Stimulated activated CD8-positive, alpha-beta memory T cell treated with anti-CD3 and anti-CD28 coated beads, Interleukin-15, amount 100 ng/mL, for 4 hours (primary cell): ENCODE data around the gene LMNA.

Experiments
- DNase-seq, 2 donors: peaks; one replicate each; pipeline ENCODE4 v3.0.0-alpha.2; 2020; ENCODE audit warnings: low read depth in 2 of 2

The LMNA gene

DNA sequence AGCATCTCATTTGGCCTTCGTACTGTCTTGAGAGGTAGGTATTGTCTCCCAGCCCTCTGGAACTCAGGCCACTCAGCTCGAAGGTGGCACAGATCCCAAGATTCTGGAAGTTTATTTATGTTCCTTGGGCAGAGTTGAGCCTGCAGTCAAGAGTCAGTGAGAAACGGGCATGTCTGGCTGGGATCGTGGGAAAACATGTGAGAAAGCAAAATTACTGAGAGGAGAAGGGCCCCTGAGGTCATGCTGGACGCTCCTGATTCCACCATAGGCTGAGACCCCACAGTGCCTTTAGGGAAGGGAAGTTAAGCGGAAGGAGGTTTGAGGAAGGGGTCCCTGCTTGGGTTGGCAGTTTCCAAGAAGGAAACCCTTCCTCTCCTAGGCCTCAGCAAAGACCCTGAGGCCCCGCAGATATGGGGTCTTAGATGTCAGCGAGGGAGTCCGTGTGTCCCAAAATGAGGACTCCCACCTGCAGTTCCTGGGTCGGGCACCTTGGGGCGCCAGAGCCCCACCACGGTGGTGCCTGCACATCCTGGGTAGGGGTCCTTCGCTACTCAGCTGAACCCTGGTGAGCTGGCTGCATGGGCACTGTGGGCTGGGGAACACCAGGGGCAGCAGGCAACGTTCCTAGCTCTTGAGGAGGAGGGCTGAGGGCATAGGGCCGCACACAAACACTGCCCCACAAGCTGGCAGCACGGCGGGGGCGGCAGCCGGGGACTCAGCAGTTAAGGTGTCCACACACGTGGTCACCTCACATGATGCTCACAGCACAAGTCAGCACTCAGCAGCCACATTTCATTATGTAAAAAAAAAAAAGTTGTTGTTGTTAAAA is 26.6 kb downstream of the LMNA start:
- no peak for DNase-seq

DNA sequence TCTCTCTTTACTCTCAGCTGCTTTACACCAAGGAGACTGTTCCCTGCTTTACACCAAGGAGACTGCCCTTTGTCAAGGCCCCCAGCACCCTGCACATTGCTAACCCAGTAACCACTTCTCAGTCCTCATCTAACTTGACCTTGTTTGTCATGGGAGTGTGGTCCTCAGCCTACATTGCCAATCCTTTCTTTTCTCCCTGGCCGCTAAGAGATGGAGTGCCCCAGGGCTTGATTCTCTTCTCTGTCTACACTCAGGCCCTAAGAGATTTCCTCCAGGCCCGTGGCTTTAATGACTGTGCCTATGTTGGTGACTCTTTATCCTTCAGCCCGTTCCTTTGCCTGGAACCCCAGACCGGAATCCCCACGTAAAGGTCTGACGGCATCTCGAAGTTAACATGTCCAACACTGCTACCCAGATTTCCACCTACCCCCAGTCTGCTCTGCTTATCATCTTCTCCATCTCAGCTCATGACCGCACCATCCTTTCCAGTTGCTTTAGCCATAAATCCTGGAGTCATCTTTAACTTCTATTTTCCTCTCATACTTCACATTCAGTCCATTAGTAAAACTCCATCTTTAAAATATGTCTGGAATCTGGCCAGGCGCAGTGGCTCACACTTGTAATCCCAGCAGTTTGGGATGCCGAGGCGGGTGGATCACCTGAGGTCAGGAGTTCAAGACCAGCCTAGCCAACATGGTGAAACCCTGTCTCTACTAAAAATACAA is 29.4 kb downstream of the LMNA start:
- DNase-seq: no peak

DNA sequence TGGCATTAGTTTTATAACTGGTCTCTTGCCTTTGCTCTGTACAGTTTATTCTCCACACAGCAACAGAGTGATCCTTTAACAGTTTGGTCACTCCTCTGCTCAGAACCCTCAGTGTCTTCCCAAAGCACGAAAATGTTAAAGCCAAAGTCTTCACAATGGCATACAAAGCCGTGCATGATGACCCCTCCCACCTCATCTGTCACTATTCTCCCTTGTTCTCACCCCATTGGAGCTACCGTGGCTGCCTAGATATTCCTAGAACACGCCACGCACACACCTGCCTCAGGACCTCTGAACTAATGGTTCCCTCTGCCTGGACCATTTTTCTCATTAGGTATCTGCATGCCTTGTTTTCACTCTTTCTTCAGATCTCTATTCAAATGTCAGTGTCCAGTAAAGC is 30.2 kb downstream of the LMNA start:
- no peak for DNase-seq

DNA sequence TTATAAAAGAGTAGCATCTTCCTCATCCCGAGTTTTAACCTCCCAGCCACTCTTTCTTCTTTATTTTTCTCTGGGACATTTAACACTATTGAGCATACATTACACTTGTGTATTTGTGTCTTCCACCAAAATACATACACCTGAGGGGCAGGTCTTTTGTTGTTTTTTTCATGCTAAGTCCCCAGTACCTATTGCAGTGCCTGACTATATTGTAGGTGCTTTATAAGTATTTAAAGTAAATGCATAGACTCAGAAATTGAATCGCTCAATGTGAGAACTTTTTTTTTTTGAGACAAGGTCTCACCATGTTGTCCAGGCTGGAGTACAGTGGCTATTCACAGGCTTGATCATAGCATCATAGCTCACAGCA is 31.1 kb downstream of the LMNA start:
- no peak for DNase-seq

DNA sequence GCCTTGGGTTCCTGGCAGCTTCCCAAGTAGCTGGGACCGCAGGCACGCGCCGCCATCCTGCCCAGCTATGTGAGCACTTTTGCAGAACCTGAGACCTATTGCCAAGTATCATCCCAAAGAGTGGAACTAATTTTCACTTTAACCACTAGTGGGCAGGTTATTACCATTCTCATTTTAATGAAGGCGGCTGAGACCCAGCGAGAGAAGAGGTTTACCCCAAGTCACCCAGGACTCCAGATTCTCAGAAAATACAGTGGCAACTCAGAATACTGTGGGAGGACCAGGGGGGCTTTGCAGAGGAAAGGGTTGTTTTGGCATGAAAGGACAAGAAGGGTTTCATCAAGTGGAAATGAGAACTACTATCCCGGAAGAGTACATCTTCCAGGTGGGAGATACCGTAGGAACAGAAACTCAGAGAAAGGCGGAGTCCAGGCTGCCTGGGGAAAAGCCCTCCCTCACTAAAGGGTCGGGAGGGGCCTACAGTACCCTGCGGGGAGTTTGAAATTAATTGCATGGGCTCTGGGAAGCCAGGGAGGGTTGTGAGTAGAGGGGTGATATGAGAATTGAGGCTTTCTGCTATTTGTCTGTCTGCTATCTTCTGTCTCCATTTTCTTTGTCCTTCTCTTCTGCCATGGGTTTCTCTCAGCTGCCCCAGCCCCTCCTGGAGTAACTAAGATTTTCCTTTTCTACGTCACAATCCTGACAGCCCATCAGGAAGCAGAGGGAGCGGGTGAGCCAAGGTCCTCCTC is 31.7 kb downstream of the LMNA start:
- DNase-seq: no peak

DNA sequence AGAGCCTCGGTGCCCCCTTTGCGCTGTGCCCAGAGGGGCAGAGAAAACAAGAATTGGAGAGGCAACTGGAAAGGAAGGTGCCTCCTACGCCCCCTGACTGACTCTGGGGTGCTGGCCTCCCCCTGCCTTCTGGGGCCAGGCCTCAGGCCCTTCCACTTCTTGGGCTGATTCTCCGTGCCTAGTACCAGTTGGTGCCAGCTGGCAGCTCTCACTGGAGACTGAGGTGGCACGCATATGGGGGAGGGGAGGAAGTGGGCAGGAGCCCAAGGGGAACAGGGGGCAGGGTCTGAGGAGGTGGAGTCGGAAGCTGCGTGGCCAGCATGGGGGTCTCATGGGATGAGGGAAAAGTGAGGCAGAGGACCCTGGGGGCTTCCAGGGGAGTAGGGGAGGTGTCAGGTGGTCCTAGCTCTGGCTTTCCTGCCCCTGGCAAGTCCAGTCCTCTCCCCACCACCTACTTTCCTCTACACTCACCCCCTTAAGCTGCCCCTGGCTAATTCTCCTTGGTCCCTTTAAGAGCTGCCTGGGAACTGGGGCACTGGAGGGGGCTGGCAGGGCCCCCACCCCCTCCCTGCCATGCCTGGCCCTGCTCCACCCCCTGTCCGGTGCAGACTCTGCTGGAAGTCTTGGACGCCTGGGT is 32.4 kb downstream of the LMNA start:
- no peak for DNase-seq

DNA sequence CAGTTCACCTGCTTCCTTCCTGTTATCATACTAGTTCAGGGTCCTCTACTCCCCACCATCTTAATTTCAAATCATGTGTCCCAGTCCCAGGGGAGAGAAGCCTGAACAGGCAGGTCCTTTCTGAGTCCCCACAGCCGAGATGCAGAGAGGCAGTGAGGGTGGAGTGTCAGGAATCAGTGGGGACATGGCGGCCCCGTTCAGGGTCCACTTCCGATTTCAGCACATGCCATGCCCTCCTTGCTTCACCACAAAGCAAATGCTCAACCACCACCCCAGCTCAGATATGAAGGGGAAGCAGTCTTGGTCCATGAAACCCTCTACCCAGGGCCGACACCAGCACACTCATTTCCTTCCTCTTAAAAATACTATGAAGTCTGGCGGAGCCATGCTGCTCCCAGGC is 33.7 kb downstream of the LMNA start:
- no peak for DNase-seq

DNA sequence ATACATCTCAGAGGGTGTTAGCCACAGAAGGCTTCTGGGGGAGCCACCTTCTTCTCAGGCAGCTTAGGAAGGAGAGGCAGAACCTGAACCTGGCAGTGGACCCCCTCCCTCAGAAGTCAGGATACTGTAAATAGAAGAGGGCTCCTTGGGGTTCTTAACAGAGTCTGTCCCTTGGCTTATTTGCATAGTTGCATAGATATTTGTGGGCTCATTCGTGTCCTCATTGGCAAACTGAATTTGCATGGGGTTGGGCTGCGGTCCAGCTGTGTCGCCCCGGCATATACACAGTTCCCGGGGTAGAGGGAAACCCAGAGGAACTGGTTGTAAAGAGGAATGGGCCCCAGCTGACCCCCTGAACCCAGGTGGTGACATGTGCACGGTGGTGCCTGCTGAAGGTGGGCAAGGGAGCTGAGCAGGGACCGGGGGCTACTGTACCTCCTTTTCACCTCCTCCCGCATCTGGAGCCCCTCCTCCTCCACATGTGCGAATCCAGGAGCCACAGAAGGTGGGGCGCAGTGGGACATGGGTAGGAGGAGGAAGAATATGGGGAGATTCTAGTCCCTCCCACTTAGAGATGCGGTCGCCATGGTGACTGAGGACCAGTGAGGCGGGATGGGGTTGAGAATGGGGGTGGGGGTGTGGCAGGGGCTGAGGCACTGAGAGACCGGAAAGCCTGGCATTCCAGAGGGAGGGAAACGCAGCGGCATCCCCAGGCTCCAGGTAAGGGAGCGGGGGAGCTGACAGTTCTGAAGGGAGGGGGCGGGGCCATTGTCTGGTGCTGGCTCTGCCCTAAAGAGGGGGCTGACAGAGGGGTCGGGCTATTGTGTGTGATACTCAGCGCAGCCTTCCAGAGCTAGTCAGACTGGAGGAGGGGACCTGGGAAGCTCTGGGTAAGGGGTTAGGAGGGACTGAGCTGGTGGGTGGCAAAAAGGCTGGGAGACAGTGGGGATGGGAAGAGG is 35.1 kb downstream of the LMNA start:
- no peak for DNase-seq

DNA sequence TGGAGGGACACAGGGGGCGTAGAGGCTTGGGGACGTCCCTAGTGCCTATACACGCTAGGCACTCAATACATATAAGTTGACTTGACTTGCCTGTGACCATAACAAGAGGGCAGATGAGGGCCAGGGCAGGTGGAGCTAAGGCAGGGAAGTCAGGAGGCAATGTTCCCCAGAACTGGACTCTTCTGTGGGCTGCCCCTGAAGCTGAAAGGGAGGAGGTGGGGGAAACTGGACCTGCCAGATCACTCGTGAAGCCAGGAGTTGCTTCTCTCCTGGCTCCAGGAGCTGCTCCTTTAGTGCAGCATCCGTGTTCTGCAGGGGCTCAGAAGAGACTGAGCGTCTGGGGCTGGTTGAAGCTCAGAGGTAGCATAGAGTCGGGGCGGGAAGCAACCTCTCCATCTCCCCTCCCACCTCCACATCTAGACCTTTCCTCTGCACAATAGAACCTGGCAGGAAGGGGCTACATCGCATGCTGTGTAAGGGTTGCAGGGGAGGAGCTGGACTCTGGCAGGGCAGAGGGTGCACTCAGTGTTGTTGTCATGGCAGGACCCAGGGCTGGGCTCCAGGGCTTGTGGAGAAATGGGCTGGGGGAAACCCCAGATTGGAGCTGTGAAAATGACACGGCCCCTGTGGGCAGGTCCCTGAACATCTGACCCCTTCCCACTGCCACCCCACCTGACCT is 36.0 kb downstream of the LMNA start:
- no peak for DNase-seq

DNA sequence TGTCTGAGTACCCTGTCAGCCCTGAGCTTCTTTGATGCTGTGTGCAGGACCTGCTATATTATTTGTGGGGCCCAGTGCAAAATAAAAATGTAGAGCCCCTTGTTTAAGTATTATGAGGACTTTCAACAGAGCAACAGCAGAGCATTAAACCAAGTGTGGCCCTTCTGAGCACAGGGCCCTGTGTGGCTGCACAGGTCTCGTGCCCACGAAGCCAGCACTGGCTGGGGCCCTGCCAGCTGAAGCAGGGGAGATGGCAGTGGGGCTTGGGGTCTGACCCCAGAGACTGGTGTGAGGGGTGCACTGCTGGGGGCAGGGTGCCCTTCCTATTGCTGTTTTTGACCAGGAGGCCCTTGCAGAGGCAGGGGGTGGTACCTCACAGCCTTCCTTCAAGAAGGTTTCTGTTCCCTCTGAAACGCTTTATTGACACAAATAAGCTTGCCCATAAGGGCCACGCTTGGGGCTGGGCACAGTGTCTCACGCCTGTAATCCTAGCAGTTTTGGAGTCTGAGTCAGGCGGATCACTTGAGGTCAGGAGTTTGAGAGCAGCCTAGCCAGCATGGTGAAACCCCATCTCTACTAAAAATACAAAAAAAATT is 36.7 kb downstream of the LMNA start:
- no peak for DNase-seq

DNA sequence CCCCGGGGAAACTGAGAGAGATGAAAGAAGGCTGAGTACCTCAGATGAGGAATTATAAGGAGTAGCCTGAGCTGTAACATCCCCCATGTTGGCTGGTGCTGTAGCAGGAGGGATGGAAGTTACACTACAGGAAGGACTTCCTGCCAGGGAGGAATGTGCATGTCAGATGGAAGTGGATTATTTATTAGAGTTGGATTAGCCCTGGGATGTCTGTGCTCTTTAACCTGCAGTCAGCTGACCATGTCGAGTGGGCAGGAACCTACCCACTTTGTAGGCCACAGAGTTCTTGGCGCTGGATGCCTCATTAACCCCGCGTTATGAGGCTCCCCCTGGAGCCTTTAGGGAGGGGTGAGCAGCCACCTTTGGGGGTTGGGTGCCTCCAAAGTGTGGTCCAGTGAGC is 38.1 kb downstream of the LMNA start:
- DNase-seq: no peak

DNA sequence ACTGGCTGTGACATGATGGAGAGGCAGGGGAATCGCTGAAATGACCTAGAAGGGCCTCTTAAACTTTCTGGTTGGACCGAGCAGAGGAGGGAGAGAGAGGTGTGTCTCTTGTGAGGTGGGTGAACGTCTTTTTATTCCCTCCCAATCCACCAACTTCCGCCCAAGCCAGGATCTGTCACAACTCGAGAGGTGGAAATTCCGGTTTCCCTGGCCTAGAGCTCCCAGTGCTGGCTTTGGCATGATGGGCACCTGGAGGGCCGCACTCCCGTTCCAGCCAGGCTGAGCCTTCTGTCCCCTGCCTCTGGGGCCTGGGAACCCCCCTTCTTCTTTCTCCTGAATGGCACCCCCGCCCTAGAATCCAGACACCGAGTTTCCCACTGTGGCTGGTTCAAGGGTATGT is 38.9 kb downstream of the LMNA start, which contains the start of gene SEMA4A:
TSS of gene SEMA4A (plus strand) at position 224 of the 400 bp plus-strand sequence. CDS start 994 bp downstream, outside the sequence.
- no peak for DNase-seq

DNA sequence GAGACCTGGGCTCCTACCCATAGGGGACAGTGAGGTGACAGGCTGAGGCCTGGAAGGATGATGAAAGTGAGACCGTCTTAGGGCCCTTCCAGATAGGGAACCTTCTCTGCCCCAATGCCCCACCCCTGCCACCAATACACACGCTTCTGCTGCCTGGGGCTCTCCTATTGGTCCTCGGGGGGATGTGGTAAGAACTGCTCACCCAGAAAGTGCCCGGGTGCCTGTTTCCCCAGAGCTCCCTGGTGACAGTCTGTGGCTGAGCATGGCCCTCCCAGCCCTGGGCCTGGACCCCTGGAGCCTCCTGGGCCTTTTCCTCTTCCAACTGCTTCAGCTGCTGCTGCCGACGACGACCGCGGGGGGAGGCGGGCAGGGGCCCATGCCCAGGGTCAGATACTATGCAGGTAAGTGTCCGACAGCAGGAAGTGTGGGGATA is 39.8 kb downstream of the LMNA start:
- no peak for DNase-seq

DNA sequence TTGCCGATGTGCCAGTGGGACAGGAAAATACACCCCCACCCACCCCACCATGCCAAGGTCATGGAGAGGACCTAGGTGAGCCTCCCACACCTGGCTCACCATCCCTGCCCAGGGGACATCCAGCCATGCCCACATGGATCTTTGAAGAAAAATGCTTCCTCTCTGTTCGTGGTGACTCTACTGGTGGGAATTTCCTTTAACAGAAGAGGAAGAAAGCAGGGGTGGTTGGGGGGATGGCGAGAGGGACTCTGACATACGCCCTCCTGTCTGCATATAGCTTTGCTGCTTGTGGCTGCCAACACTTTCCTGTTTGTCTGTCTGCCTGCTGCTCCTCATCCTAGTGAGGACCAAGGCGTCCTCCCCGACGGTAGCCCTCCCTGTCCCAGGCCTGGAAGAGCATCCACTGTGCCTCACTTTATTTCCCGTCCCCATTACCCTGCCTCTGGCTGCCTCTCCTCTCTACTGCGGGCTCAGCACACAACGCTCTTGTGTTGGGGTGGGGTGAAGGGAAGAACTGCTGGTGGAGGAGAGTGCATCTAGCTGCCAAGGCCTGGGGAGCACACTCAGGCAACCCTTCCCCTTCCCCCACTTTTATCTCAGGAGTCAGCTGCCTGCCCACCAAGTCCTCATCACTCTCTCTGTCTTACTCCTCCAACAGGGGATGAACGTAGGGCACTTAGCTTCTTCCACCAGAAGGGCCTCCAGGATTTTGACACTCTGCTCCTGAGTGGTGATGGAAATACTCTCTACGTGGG is 41.4 kb downstream of the LMNA start:
- no peak for DNase-seq

DNA sequence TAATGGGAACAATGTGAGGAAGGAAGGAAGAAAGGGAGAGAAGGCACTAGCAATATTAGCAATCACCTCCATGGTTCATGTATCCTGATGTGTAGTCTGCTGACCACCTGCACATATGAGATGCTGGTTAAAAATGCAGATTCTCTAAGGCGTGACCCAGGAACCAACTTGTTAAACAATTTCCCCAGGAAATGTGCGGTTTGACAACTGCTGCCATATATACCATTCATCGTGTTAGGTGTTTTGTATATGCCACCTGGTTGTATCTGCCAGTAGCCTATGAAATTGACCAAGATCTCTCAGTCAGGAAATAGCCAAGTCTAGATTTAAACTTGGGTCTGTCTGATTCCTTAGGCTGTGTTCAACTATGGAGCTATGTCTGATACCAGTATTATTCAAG is 43.0 kb downstream of the LMNA start:
- DNase-seq: no peak

DNA sequence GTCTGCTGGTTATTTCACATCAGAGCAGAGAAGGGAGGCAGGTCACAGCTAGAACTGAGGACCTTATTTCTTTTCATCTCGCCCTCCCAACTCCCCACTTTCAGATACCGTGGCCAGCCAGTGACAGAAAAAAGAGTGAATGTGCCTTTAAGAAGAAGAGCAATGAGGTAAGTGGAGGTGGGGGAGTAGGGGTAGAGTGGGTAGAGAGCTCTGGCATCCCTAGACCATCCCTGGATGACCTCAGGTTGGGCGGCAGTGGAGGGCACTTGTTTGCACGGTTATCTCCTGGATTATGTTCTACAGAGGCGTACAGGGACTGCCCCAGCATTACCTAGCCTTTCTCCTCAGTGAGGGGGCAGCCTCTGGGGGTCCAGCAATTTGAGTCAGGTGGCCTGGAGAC is 43.5 kb downstream of the LMNA start:
- DNase-seq: no peak

DNA sequence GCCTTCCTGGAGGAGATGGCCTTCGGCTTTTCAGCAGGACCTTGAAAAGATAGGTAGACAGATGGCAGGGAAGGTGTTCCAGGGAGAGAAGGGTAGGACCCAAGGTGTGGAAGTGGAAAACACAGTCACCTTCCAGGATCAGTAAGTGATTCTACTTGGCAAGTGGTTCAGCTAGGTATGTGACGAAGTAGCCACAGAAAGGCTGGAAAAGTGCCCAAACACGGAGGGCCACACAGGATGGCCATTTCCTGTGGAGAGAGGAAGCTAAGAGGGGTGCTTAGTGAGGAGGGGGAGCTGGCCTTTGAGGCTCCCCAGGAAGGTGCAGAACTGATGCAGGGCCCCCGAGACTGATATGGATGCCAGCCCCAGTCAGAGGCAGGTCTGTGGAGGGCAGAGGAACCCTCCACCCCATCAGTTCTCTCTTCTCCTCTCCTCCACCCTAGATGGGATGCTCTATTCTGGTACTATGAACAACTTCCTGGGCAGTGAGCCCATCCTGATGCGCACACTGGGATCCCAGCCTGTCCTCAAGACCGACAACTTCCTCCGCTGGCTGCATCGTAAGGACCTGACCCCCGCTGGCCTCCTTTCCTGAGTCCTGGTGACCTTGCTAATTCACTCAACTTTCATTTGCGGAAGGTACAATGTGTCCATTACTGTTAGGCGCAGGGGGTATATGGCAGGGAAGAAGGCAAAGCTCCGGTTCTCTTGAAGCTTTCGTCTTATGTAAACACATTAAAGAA is 45.7 kb downstream of the LMNA start:
- DNase-seq: no peak

DNA sequence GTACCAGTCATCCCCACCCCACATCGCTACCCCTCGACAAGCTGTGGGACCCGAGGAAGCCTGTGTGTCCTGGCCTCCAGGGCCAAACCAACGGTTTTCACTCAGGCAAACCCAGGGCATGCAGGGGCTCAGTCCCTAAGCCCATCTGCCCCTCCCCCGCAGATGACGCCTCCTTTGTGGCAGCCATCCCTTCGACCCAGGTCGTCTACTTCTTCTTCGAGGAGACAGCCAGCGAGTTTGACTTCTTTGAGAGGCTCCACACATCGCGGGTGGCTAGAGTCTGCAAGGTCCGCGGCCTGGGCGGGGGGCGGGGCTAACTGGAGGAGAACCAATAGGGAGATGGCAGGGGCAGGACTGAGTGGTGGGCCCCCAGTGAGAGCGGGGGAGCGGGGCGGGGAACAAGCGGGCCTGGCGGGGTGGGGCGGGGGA is 46.2 kb downstream of the LMNA start:
- DNase-seq: peak; percentile 35 to 52
